OCI-M1 (cell line): Measurements from ENCODE around the gene USP17L20.
"Not testable (repeated sequence)": the region's sequence is repeated elsewhere in the genome, so short reads cannot be mapped to it uniquely, and the experiment has no call there.

Source experiments
- DNase-seq: peaks from one replicate; lab custom pipeline; 2025; lab: John Stamatoyannopoulos, UW

The USP17L20 gene, protein sequence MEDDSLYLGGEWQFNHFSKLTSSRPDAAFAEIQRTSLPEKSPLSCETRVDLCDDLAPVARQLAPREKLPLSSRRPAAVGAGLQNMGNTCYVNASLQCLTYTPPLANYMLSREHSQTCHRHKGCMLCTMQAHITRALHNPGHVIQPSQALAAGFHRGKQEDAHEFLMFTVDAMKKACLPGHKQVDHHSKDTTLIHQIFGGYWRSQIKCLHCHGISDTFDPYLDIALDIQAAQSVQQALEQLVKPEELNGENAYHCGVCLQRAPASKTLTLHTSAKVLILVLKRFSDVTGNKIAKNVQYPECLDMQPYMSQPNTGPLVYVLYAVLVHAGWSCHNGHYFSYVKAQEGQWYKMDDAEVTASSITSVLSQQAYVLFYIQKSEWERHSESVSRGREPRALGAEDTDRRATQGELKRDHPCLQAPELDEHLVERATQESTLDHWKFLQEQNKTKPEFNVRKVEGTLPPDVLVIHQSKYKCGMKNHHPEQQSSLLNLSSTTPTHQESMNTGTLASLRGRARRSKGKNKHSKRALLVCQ

DNA sequence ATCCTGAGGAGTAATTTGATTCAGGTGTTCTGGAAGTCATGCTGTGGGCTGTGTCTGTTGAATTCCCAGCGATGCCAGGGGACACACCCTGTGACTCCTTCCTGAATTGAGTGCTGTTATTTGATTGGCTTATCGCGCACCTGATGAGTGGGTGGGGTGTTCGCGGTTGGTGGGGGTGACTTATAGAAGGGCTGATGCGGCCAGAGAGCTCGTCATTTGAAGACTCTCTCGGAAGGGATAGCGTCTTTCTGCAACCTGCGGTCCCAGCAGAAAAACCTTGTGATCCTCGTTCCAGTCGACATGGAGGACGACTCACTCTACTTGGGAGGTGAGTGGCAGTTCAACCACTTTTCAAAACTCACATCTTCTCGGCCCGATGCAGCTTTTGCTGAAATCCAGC, at the start of gene USP17L20:
Gene USP17L20 (plus strand): TSS at position 301 of the 400 bp plus-strand sequence. CDS start 0 bp downstream, at position 301.
- not testable (repeated sequence) for DNase-seq

DNA sequence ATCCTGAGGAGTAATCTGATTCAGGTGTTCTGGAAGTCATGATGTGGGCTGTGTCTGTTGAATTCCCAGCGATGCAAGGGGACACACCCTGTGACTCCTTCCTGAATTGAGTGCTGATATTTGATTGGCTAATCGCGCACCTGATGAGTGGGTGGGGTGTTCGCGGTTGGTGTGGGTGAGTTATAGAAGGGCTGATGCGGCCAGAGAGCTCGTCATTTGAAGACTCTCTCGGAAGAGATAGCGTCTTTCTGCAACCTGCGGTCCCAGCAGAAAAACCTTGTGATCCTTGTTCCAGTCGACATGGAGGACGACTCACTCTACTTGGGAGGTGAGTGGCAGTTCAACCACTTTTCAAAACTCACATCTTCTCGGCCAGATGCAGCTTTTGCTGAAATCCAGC, 47.6 kb upstream of the USP17L20 start, which contains the start of gene USP17L10:
Gene USP17L10 (plus strand): TSS at position 301 of the 400 bp plus-strand sequence. CDS start 0 bp downstream, at position 301.
- DNase-seq: not testable (repeated sequence)

DNA sequence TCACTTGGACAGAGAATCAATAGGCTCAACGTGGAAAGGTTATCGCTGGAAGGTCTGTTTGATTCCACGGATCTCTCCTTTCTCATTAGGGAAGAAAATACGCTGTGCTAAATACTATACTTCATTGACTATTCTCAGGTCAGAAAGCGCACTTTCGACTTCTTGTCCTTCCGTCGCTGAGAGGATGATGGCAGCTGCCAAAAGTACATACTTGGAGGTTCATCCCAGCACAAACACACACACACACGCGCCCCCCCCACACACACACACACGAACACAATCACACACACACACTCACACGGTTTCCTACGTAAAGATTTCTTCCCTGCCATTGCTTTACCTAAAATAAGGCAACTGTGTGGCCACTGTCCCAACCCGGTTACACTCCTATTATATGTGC, 43.2 kb upstream of the USP17L20 start:
- DNase-seq: not testable (repeated sequence)

DNA sequence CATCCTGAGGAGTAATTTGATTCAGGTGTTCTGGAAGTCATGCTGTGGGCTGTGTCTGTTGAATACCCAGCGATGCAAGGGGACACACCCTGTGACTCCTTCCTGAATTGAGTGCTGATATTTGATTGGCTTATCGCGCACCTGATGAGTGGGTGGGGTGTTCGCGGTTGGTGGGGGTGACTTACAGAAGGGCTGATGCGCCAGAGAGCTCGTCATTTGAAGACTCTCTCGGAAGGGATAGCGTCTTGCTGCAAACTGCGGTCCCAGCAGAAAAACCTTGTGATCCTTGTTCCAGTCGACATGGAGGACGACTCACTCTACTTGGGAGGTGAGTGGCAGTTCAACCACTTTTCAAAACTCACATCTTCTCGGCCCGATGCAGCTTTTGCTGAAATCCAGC, 42.8 kb upstream of the USP17L20 start, which contains the start of gene USP17L11:
Gene USP17L11 (plus strand): TSS at position 301 of the 400 bp plus-strand sequence. CDS start 0 bp downstream, at position 301.
- DNase-seq: not testable (repeated sequence)

DNA sequence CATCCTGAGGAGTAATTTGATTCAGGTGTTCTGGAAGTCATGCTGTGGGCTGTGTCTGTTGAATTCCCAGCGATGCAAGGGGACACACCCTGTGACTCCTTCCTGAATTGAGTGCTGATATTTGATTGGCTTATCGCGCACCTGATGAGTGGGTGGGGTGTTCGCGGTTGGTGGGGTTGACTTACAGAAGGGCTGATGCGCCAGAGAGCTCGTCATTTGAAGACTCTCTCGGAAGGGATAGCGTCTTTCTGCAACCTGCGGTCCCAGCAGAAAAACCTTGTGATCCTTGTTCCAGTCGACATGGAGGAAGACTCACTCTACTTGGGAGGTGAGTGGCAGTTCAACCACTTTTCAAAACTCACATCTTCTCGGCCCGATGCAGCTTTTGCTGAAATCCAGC, 38.1 kb upstream of the USP17L20 start, which contains the start of gene USP17L12:
Gene USP17L12 (plus strand): TSS at position 301 of the 400 bp plus-strand sequence. CDS start 0 bp downstream, at position 301.
- not testable (repeated sequence) for DNase-seq

DNA sequence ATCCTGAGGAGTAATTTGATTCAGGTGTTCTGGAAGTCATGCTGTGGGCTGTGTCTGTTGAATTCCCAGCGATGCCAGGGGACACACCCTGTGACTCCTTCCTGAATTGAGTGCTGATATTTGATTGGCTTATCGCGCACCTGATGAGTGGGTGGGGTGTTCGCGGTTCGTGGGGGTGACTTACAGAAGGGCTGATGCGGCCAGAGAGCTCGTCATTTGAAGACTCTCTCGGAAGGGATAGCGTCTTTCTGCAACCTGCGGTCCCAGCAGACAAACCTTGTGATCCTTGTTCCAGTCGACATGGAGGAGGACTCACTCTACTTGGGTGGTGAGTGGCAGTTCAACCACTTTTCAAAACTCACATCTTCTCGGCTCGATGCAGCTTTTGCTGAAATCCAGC, 33.3 kb upstream of the USP17L20 start, which contains the start of gene USP17L13:
Gene USP17L13 (plus strand): TSS at position 301 of the 400 bp plus-strand sequence. CDS start 0 bp downstream, at position 301.
- DNase-seq: not testable (repeated sequence)

DNA sequence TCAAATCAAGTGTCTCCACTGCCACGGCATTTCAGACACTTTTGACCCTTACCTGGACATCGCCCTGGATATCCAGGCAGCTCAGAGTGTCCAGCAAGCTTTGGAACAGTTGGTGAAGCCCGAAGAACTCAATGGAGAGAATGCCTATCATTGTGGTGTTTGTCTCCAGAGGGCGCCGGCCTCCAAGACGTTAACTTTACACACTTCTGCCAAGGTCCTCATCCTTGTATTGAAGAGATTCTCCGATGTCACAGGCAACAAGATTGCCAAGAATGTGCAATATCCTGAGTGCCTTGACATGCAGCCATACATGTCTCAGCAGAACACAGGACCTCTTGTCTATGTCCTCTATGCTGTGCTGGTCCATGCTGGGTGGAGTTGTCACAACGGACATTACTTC, 27.7 kb upstream of the USP17L20 start:
- DNase-seq: not testable (repeated sequence)

DNA sequence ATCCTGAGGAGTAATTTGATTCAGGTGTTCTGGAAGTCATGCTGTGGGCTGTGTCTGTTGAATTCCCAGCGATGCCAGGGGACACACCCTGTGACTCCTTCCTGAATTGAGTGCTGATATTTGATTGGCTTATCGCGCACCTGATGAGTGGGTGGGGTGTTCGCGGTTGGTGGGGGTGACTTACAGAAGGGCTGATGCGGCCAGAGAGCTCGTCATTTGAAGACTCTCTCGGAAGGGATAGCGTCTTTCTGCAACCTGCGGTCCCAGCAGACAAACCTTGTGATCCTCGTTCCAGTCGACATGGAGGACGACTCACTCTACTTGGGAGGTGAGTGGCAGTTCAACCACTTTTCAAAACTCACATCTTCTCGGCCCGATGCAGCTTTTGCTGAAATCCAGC, 23.8 kb upstream of the USP17L20 start, which contains the start of gene USP17L15:
Gene USP17L15 (plus strand): TSS at position 301 of the 400 bp plus-strand sequence. CDS start 0 bp downstream, at position 301.
- not testable (repeated sequence) for DNase-seq

DNA sequence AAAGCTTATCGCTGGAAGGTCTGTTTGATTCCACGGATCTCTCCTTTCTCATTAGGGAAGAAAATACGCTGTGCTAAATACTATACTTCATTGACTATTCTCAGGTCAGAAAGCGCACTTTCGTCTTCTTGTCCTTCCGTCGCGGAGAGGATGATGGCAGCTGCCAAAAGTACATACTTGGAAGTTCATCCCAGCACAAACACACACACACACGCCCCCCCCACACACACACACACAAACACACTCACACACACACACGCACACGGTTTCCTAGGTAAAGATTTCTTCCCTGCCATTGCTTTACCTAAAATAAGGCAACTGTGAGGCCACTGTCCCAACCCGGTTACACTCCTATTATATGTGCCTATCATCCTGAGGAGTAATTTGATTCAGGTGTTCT, 19.5 kb upstream of the USP17L20 start:
- DNase-seq: not testable (repeated sequence)

DNA sequence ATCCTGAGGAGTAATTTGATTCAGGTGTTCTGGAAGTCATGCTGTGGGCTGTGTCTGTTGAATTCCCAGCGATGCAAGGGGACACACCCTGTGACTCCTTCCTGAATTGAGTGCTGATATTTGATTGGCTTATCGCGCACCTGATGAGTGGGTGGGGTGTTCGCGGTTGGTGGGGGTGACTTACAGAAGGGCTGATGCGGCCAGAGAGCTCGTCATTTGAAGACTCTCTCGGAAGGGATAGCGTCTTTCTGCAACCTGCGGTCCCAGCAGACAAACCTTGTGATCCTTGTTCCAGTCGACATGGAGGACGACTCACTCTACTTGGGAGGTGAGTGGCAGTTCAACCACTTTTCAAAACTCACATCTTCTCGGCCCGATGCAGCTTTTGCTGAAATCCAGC, 14.3 kb upstream of the USP17L20 start, which contains the start of gene USP17L17:
Gene USP17L17 (plus strand): TSS at position 301 of the 400 bp plus-strand sequence. CDS start 0 bp downstream, at position 301.
- DNase-seq: not testable (repeated sequence)

DNA sequence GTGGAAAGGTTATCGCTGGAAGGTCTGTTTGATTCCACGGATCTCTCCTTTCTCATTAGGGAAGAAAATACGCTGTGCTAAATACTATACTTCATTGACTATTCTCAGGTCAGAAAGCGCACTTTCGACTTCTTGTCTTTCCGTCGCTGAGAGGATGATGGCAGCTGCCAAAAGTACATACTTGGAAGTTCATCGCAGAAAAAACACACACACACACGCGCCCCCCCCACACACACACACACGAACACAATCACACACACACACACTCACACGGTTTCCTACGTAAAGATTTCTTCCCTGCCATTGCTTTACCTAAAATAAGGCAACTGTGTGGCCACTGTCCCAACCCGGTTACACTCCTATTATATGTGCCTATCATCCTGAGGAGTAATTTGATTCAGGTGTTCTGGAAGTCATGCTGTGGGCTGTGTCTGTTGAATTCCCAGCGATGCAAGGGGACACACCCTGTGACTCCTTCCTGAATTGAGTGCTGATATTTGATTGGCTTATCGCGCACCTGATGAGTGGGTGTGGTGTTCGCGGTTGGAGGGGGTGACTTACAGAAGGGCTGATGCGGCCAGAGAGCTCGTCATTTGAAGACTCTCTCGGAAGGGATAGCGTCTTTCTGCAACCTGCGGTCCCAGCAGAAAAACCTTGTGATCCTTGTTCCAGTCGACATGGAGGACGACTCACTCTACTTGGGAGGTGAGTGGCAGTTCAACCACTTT, 9.8 kb upstream of the USP17L20 start, which contains the start of gene USP17L18:
Gene USP17L18 (plus strand): TSS at position 678 of the 728 bp plus-strand sequence. CDS start 0 bp downstream, at position 678.
- not testable (repeated sequence) for DNase-seq

DNA sequence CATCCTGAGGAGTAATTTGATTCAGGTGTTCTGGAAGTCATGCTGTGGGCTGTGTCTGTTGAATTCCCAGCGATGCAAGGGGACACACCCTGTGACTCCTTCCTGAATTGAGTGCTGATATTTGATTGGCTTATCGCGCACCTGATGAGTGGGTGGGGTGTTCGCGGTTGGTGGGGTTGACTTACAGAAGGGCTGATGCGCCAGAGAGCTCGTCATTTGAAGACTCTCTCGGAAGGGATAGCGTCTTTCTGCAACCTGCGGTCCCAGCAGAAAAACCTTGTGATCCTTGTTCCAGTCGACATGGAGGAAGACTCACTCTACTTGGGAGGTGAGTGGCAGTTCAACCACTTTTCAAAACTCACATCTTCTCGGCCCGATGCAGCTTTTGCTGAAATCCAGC, 4.8 kb upstream of the USP17L20 start, which contains the start of gene USP17L19:
Gene USP17L19 (plus strand): TSS at position 301 of the 400 bp plus-strand sequence. CDS start 0 bp downstream, at position 301.
- not testable (repeated sequence) for DNase-seq

DNA sequence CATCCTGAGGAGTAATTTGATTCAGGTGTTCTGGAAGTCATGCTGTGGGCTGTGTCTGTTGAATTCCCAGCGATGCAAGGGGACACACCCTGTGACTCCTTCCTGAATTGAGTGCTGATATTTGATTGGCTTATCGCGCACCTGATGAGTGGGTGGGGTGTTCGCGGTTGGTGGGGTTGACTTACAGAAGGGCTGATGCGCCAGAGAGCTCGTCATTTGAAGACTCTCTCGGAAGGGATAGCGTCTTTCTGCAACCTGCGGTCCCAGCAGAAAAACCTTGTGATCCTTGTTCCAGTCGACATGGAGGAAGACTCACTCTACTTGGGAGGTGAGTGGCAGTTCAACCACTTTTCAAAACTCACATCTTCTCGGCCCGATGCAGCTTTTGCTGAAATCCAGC, 4.6 kb downstream of the USP17L20 start, which contains the start of gene USP17L21:
Gene USP17L21 (plus strand): TSS at position 301 of the 400 bp plus-strand sequence. CDS start 0 bp downstream, at position 301.
- not testable (repeated sequence) for DNase-seq

DNA sequence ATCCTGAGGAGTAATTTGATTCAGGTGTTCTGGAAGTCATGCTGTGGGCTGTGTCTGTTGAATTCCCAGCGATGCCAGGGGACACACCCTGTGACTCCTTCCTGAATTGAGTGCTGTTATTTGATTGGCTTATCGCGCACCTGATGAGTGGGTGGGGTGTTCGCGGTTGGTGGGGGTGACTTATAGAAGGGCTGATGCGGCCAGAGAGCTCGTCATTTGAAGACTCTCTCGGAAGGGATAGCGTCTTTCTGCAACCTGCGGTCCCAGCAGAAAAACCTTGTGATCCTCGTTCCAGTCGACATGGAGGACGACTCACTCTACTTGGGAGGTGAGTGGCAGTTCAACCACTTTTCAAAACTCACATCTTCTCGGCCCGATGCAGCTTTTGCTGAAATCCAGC, 9.4 kb downstream of the USP17L20 start, which contains the start of gene USP17L22:
Gene USP17L22 (plus strand): TSS at position 301 of the 400 bp plus-strand sequence. CDS start 0 bp downstream, at position 301.
- not testable (repeated sequence) for DNase-seq

DNA sequence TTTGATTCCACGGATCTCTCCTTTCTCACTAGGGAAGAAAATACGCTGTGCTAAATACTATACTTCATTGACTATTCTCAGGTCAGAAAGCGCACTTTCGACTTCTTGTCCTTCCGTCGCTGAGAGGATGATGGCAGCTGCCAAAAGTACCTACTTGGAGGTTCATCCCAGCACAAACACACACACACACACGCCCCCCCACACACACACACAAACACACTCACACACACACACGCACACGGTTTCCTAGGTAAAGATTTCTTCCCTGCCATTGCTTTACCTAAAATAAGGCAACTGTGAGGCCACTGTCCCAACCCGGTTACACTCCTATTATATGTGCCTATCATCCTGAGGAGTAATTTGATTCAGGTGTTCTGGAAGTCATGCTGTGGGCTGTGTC, 13.8 kb downstream of the USP17L20 start:
- DNase-seq: not testable (repeated sequence)
